Mesothelial cell of epicardium (in vitro differentiated cells): ENCODE results near the gene PCDHGC5. TPM values are rescaled to one million over a fixed set of nuclear protein-coding genes. Genes with fewer than 3 reads are reported as not detected.

Source experiments
- DNase-seq, 2 experiments: peaks; one replicate each; pipeline ENCODE4 v3.0.0; 2021; ENCODE audit warnings: low spot score in 2 of 2; ENCODE audit not compliant: unreplicated experiment in 2 of 2
- H3K27ac Mint-ChIP-seq: 2 replicates; pipeline ENCODE4 v1.8.0; 2021; ENCODE audit warnings: mixed read lengths
- H3K27me3 Mint-ChIP-seq: 2 replicates; pipeline ENCODE4 v1.8.0; 2021; ENCODE audit warnings: low read depth, mixed read lengths
- H3K36me3 Mint-ChIP-seq: 2 replicates; pipeline ENCODE4 v1.8.0; 2021; ENCODE audit warnings: mixed read lengths
- H3K4me1 Mint-ChIP-seq: 2 replicates; pipeline ENCODE4 v1.8.0; 2021; ENCODE audit warnings: mixed read lengths
- H3K4me3 Mint-ChIP-seq: 2 replicates; pipeline ENCODE4 v1.8.0; 2021; ENCODE audit warnings: mild to moderate bottlenecking, moderate library complexity, mixed read lengths
- H3K9me3 Mint-ChIP-seq: 2 replicates; pipeline ENCODE4 v1.8.0; 2021; ENCODE audit warnings: mixed read lengths
- total RNA-seq: library from RNA; stranded (reverse); gene quantifications from 3 replicates; pipeline ENCODE4 v1.2.1, GENCODE V29; 2021
- TF ChIP-seq, protein P1 (sequence below): fragments of 200-600 bp; sonication (generic); IDR thresholded peaks from one replicate; pipeline ENCODE4 v1.5.0; 2021; ENCODE audit warnings: antibody characterized with exemption; ENCODE audit not compliant: unreplicated experiment

The PCDHGC5 gene
- total RNA-seq, 1 donor from 2014 or later, result 3.5 TPM

- no peak overlapping the region for H3K27ac Mint-ChIP-seq
- H3K27me3 Mint-ChIP-seq, result no peaks in the 10 kb centered on the region
- no peak overlapping the region for H3K4me3 Mint-ChIP-seq
- no peaks in the 10 kb centered on the region for H3K9me3 Mint-ChIP-seq
- TF ChIP-seq, protein P1, sequence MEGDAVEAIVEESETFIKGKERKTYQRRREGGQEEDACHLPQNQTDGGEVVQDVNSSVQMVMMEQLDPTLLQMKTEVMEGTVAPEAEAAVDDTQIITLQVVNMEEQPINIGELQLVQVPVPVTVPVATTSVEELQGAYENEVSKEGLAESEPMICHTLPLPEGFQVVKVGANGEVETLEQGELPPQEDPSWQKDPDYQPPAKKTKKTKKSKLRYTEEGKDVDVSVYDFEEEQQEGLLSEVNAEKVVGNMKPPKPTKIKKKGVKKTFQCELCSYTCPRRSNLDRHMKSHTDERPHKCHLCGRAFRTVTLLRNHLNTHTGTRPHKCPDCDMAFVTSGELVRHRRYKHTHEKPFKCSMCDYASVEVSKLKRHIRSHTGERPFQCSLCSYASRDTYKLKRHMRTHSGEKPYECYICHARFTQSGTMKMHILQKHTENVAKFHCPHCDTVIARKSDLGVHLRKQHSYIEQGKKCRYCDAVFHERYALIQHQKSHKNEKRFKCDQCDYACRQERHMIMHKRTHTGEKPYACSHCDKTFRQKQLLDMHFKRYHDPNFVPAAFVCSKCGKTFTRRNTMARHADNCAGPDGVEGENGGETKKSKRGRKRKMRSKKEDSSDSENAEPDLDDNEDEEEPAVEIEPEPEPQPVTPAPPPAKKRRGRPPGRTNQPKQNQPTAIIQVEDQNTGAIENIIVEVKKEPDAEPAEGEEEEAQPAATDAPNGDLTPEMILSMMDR, result no peak
- H3K4me1 Mint-ChIP-seq, result peaks cover 29% of the 10 kb centered on the region
- no peak for DNase-seq
- peaks cover 16% of the 10 kb centered on the region for H3K36me3 Mint-ChIP-seq
Observed at GRCh38 chr5:141529873-141530272, 41.0 kb downstream of the PCDHGC5 start.

- H3K27me3 Mint-ChIP-seq, result no peaks in the 10 kb centered on the region
Observed at GRCh38 chr5:141532726-141533125, 43.8 kb downstream of the PCDHGC5 start.

GRCh38 chr5:141533897-141534296, 45.0 kb downstream of the PCDHGC5 start:
- Mint-ChIP-seq H3K9me3 (no peaks in the 10 kb centered on the region), H3K4me3 (no peak overlapping the region), H3K36me3 (peaks cover 7% of the 10 kb centered on the region), H3K4me1 (peaks cover 10% of the 10 kb centered on the region), H3K27me3 (no peaks in the 10 kb centered on the region), H3K27ac (no peak overlapping the region)
- DNase-seq, result no peak
- TF ChIP-seq, protein P1, result no peak

More at GRCh38 chr5:141532726-141533125, 43.8 kb downstream of the PCDHGC5 start:
- H3K9me3 Mint-ChIP-seq, result no peaks in the 10 kb centered on the region
- DNase-seq, result no peak
- H3K27ac Mint-ChIP-seq, result no peak overlapping the region
- TF ChIP-seq, protein P1, result no peak
- no peak overlapping the region for H3K4me3 Mint-ChIP-seq
- H3K36me3 Mint-ChIP-seq, result peaks cover 11% of the 10 kb centered on the region
- H3K4me1 Mint-ChIP-seq, result peaks cover 19% of the 10 kb centered on the region

GRCh38 chr5:141534492-141535213, 45.8 kb downstream of the PCDHGC5 start:
- peaks cover 4% of the 10 kb centered on the region for H3K4me1 Mint-ChIP-seq
- no peak overlapping the region for H3K4me3 Mint-ChIP-seq
- H3K27ac Mint-ChIP-seq, result no peak overlapping the region
- H3K9me3 Mint-ChIP-seq, result peaks cover 4% of the 10 kb centered on the region
- no peak for DNase-seq
- TF ChIP-seq, protein P1, result no peak
- peaks cover 10% of the 10 kb centered on the region for H3K36me3 Mint-ChIP-seq
- H3K27me3 Mint-ChIP-seq, result no peaks in the 10 kb centered on the region

Other genes starting within 250 kb of the PCDHGC5 start
- 2.2 to 2.4 TPM (median 2.3 TPM) in 3 replicates for gene PCDHB15, start 243.7 kb upstream of the PCDHGC5 start, total RNA-seq
- 1.3 to 1.6 TPM (median 1.6 TPM) in 3 replicates for gene SLC25A2, start 185.0 kb upstream of the PCDHGC5 start, total RNA-seq
- 97.2 to 103 TPM (median 99.6 TPM) in 3 replicates for gene TAF7, start 168.3 kb upstream of the PCDHGC5 start, total RNA-seq
- 0.22 to 0.47 TPM (median 0.34 TPM) in 3 replicates for gene PCDHGA1, start 158.6 kb upstream of the PCDHGC5 start, total RNA-seq
- 0.11 to 0.33 TPM (median 0.32 TPM) in 3 replicates for gene PCDHGA2, start 150.3 kb upstream of the PCDHGC5 start, total RNA-seq
- 0.07 to 0.16 TPM (median 0.13 TPM) in 3 replicates for gene PCDHGA3, start 145.3 kb upstream of the PCDHGC5 start, total RNA-seq
- gene PCDHGB1, start 139.0 kb upstream of the PCDHGC5 start, total RNA-seq, result 1.7 to 2.0 TPM (median 2.0 TPM) in 3 replicates
- gene PCDHGA4, start 134.1 kb upstream of the PCDHGC5 start, total RNA-seq, result 0.86 to 1.2 TPM (median 1.1 TPM) in 3 replicates
- gene PCDHGB2, start 129.1 kb upstream of the PCDHGC5 start, total RNA-seq, result 0.86 to 1.3 TPM (median 1.2 TPM) in 3 replicates
- 0.51 to 0.66 TPM (median 0.52 TPM) in 3 replicates for gene PCDHGA5, start 124.9 kb upstream of the PCDHGC5 start, total RNA-seq
- gene PCDHGB3, start 118.8 kb upstream of the PCDHGC5 start, total RNA-seq, result 0.59 to 0.74 TPM (median 0.64 TPM) in 3 replicates
- gene PCDHGA6, start 115.2 kb upstream of the PCDHGC5 start, total RNA-seq, result 0.25 to 0.60 TPM (median 0.57 TPM) in 3 replicates
- gene PCDHGA7, start 106.3 kb upstream of the PCDHGC5 start, total RNA-seq, result 0.33 to 0.43 TPM (median 0.38 TPM) in 3 replicates
- 31.0 to 35.5 TPM (median 33.0 TPM) in 3 replicates for gene PCDHGB4, start 101.4 kb upstream of the PCDHGC5 start, total RNA-seq
- gene PCDHGA8, start 96.4 kb upstream of the PCDHGC5 start, total RNA-seq, result 2.6 to 2.9 TPM (median 2.7 TPM) in 3 replicates
- 3.3 to 4.5 TPM (median 3.9 TPM) in 3 replicates for gene PCDHGB5, start 91.1 kb upstream of the PCDHGC5 start, total RNA-seq
- gene PCDHGA9, start 86.3 kb upstream of the PCDHGC5 start, total RNA-seq, result 2.1 to 2.3 TPM (median 2.3 TPM) in 3 replicates
- 74.0 to 76.3 TPM (median 75.7 TPM) in 3 replicates for gene PCDHGB6, start 81.1 kb upstream of the PCDHGC5 start, total RNA-seq
- gene PCDHGA10, start 76.1 kb upstream of the PCDHGC5 start, total RNA-seq, result 30.7 to 33.4 TPM (median 32.1 TPM) in 3 replicates
- gene PCDHGB7, start 71.4 kb upstream of the PCDHGC5 start, total RNA-seq, result 14.1 to 16.4 TPM (median 14.9 TPM) in 3 replicates
- 5.7 to 6.0 TPM (median 6.0 TPM) in 3 replicates for gene PCDHGA11, start 68.0 kb upstream of the PCDHGC5 start, total RNA-seq
- gene PCDHGA12, start 58.6 kb upstream of the PCDHGC5 start, total RNA-seq, result 4.1 to 5.2 TPM (median 4.5 TPM) in 3 replicates
- gene PCDHGC3, start 13.1 kb upstream of the PCDHGC5 start, total RNA-seq, result 80.2 to 82.9 TPM (median 80.6 TPM) in 3 replicates
- gene PCDHGC4, start 4.1 kb upstream of the PCDHGC5 start, total RNA-seq, result 5.2 to 6.2 TPM (median 5.2 TPM) in 3 replicates
- gene DIAPH1, start 129.9 kb downstream of the PCDHGC5 start, total RNA-seq, result 43.0 to 43.9 TPM (median 43.6 TPM) in 3 replicates
- 96.0 to 108 TPM (median 102 TPM) in 3 replicates for gene HDAC3, start 147.8 kb downstream of the PCDHGC5 start, total RNA-seq
- 3.9 to 4.6 TPM (median 4.6 TPM) in 3 replicates for gene RELL2, start 147.9 kb downstream of the PCDHGC5 start, total RNA-seq
- gene FCHSD1, start 162.3 kb downstream of the PCDHGC5 start, total RNA-seq, result 48.6 to 52.0 TPM (median 51.5 TPM) in 3 replicates
- gene ARAP3, start 193.1 kb downstream of the PCDHGC5 start, total RNA-seq, result 50.9 to 53.8 TPM (median 51.8 TPM) in 3 replicates